Endothelial cell of umbilical vein (primary cell): ENCODE measurements around the gene ST6GALNAC3. TPM values are rescaled to one million over a fixed set of nuclear protein-coding genes. Genes with fewer than 3 reads are reported as not detected.

ENCODE experiments used
- BruUV-seq: library from RNA; stranded (reverse); fragments of 400-500 nt; replicated peaks from 2 replicates; lab custom pipeline; 2021; lab: Mats Ljungman, UMichigan
- CTCF ChIA-PET: fragments of 300-600, 350-600 bp; sonication (Branson Sonifier 250); formaldehyde crosslinking; loops from one replicate; lab custom pipeline; 2021; ENCODE audit warnings: antibody characterized with exemption, inconsistent platforms; lab: Charles Lee
- POLR2A ChIA-PET: fragments of 300-600, 350-600 bp; sonication (Branson Sonifier 250); formaldehyde crosslinking; loops from one replicate; lab custom pipeline; 2021; ENCODE audit warnings: antibody characterized with exemption, inconsistent platforms; lab: Charles Lee
- DNase-seq: peaks from one replicate; pipeline ENCODE4 v3.0.0-alpha.2; 2011; ENCODE audit warnings: low read depth, low spot score
- FAIRE-seq: peaks from 2 replicates; lab custom pipeline; 2011; peaks lifted over from hg19 to GRCh38; lab: Jason Lieb, UNC
- H2AFZ ChIP-seq: 2 replicates; pipeline ENCODE4 v1.6.0; 2012; ENCODE audit warnings: low read depth, low read length, control low read depth, inconsistent platforms
- H3K27ac ChIP-seq: 2 replicates; pipeline ENCODE4 v1.5.1; 2011; ENCODE audit warnings: low read depth, mild to moderate bottlenecking, control low read depth, low read length, moderate library complexity; ENCODE audit not compliant: insufficient read depth
- H3K27me3 ChIP-seq, 2 experiments: 2 replicates each; pipeline versions ENCODE4 v1.6.0 to v1.6.1; 2011; ENCODE audit warnings: low read length in 2 of 2, mixed read lengths in 1 of 2; ENCODE audit not compliant: control insufficient read depth in 2 of 2, insufficient read depth in 2 of 2
- H3K36me3 ChIP-seq, 2 experiments: 2 replicates in 1 of 2; 3 replicates in 1 of 2; pipeline ENCODE4 v1.5.1; 2011; ENCODE audit warnings: low read length in 2 of 2, mild to moderate bottlenecking in 1 of 2, moderate library complexity in 1 of 2; ENCODE audit not compliant: control insufficient read depth in 2 of 2, insufficient read depth in 2 of 2; ENCODE audit errors: extremely low read depth in 1 of 2
- H3K4me1 ChIP-seq: 3 replicates; pipeline ENCODE4 v1.5.1; 2011; ENCODE audit warnings: mild to moderate bottlenecking, low read length; ENCODE audit not compliant: control insufficient read depth, insufficient read depth; ENCODE audit errors: extremely low read depth
- H3K4me2 ChIP-seq: 2 replicates; pipeline ENCODE4 v1.6.1; 2011; ENCODE audit warnings: low read length, control low read depth, mixed read lengths; ENCODE audit not compliant: insufficient read depth
- H3K4me3 ChIP-seq, 3 experiments: fragments of 200-600 bp in 1 of 3; sonication (generic), shearing (Covaris generic) in 1 of 3; replicated peaks in 1 of 3; 2 replicates each; pipeline ENCODE4 v1.5.1; 2011 to 2016; ENCODE audit warnings: control low read depth in 3 of 3, low read length in 3 of 3, mild to moderate bottlenecking in 2 of 3, inconsistent platforms in 1 of 3, low read depth in 1 of 3, moderate library complexity in 1 of 3; ENCODE audit not compliant: insufficient read depth in 1 of 3
- H3K79me2 ChIP-seq: 2 replicates; pipeline ENCODE4 v1.6.0; 2012; ENCODE audit warnings: low read length, inconsistent platforms; ENCODE audit not compliant: control insufficient read depth, insufficient read depth
- H3K9ac ChIP-seq: replicated peaks from 2 replicates; pipeline ENCODE3; 2011; ENCODE audit warnings: low read length, control low read depth; ENCODE audit not compliant: insufficient read depth; ENCODE audit errors: extremely low read depth
- H3K9me1 ChIP-seq: replicated peaks from 3 replicates; pipeline ENCODE4 v1.6.0; 2011; ENCODE audit warnings: mild to moderate bottlenecking, low read length; ENCODE audit not compliant: control insufficient read depth, insufficient read depth; ENCODE audit errors: extremely low read depth
- H3K9me3 ChIP-seq: replicated peaks from 2 replicates; pipeline ENCODE4 v1.5.1; 2012; ENCODE audit warnings: low read length, inconsistent platforms; ENCODE audit not compliant: control insufficient read depth, insufficient read depth
- H4K20me1 ChIP-seq: replicated peaks from 2 replicates; pipeline ENCODE3; 2011; ENCODE audit warnings: mild to moderate bottlenecking, low read length; ENCODE audit not compliant: control insufficient read depth, insufficient read depth; ENCODE audit errors: extremely low read depth
- CTCF ChIP-seq, 2 donors: IDR thresholded peaks; 1 replicate in 1 of 2; 2 replicates in 1 of 2; pipeline ENCODE4 v1.5.1; 2011; ENCODE audit warnings: low read length in 2 of 2, mild to moderate bottlenecking in 2 of 2, moderate library complexity in 2 of 2, control low read depth in 1 of 2, inconsistent platforms in 1 of 2, low read depth in 1 of 2; ENCODE audit not compliant: insufficient read depth in 1 of 2; ENCODE audit errors: extremely low read depth in 1 of 2
- EZH2 ChIP-seq: IDR thresholded peaks from 2 replicates; pipeline ENCODE4 v1.6.1; 2012; ENCODE audit warnings: borderline replicate concordance, low read depth, mild to moderate bottlenecking, moderate library complexity, low read length, inconsistent platforms; ENCODE audit not compliant: severe bottlenecking
- FOS ChIP-seq: IDR thresholded peaks from 2 replicates; pipeline ENCODE4 v1.6.1; 2011; ENCODE audit warnings: mild to moderate bottlenecking, low read length, moderate library complexity, borderline replicate concordance; ENCODE audit not compliant: insufficient read depth
- GATA2 ChIP-seq: IDR thresholded peaks from 2 replicates; pipeline ENCODE4 v1.7.0; 2011; ENCODE audit warnings: low read depth, mild to moderate bottlenecking, moderate library complexity, mixed read lengths, low read length; ENCODE audit not compliant: insufficient read length, insufficient read depth
- JUN ChIP-seq: IDR thresholded peaks from 2 replicates; pipeline ENCODE4 v1.6.1; 2011; ENCODE audit warnings: borderline replicate concordance, low read depth; ENCODE audit not compliant: insufficient read length, insufficient read depth
- MAX ChIP-seq: IDR thresholded peaks from 2 replicates; pipeline ENCODE4 v1.6.1; 2011; ENCODE audit not compliant: insufficient read depth, insufficient read length
- MYC ChIP-seq: IDR thresholded peaks from one replicate; pipeline ENCODE4 v1.6.1; 2011; ENCODE audit warnings: mild to moderate bottlenecking, low read depth, low read length
- POLR2A ChIP-seq: IDR thresholded peaks from 2 replicates; pipeline ENCODE4 v1.6.1; 2012; ENCODE audit warnings: low read depth, mild to moderate bottlenecking, control low read depth, low read length
- POLR2AphosphoS5 ChIP-seq: IDR thresholded peaks from 2 replicates; pipeline ENCODE4 v1.6.1; 2012; ENCODE audit warnings: low read depth, mild to moderate bottlenecking, control low read depth, low read length, moderate library complexity; ENCODE audit not compliant: insufficient read depth
- dilution Hi-C: fragments of 300-500 bp; cut with MboI; formaldehyde crosslinking; loops from one replicate; pipeline ENCODE4 v1.15.0; 2019; ENCODE audit warnings: low sequenced_read_pairs; ENCODE audit not compliant: extremely low pct_ligation_motif_present
- intact Hi-C: fragments of 100-400 bp; cut with micrococcal nuclease; formaldehyde crosslinking; loops from one replicate; pipeline ENCODE4 v1.10.0; 2022
- polyA plus RNA-seq, 4 experiments: library from polyadenylated mRNA; depleted of rRNA in 3 of 4; stranded (reverse) in 3 of 4; unstranded in 1 of 4; fragments of >200 nt; gene quantifications; 2 replicates each; pipeline versions ENCODE4 v1.2.1 to v1.2.3, GENCODE V29; 2011 to 2012; ENCODE audit warnings: missing spikeins in 1 of 4
- total RNA-seq: library from RNA; stranded (reverse); gene quantifications from 2 replicates; pipeline ENCODE4 v1.2.3, GENCODE V29; 2021

ST6GALNAC3 gene
- total and polyA plus RNA-seq, 2 donors (not counting 3 experiments of a cell fraction or from before 2014, with no cell fraction given) = 7.6 to 48.3 TPM

GRCh38 chr1:76337542-76338219 lies 263.1 kb downstream of the ST6GALNAC3 start:
- H3K27ac ChIP-seq = no peak overlapping the region
- dilution Hi-C loops (no loop called here), intact Hi-C loops (loop anchor here (10.0 kb wide), 1 partner anchor 433 kb away; no protein-coding TSS in a partner anchor)
- H3K79me2 ChIP-seq = no peaks in the 10 kb centered on the region
- CTCF ChIA-PET = no interaction called here
- POLR2A ChIA-PET = no interaction called here
- H3K36me3 ChIP-seq = no peaks in the 10 kb centered on the region
- TF ChIP-seq MYC (no peak), MAX (no peak), GATA2 (no peak), FOS (no peak), CTCF (IDR thresholded peaks at IDR 0.05; ENCODE audit: extremely low read depth in 1 of 2, insufficient read depth in 1 of 2, low read depth in 1 of 2, low read length in 2 of 2) (no peak), JUN (no peak), POLR2AphosphoS5 (no peak), POLR2A (no peak), EZH2 (no peak)
- H3K4me3 ChIP-seq = no peak overlapping the region
- no peak overlapping the region for H3K9ac ChIP-seq
- H4K20me1 ChIP-seq = no peaks in the 10 kb centered on the region
- no peaks in the 10 kb centered on the region for H3K4me1 ChIP-seq
- BruUV-seq = no TSS peak
- H3K27me3 ChIP-seq = no peaks in the 10 kb centered on the region
- H3K9me3 ChIP-seq = no peaks in the 10 kb centered on the region
- FAIRE-seq (no peak), DNase-seq (no peak)
- no peak overlapping the region for H2AFZ ChIP-seq
- H3K4me2 ChIP-seq = no peak overlapping the region
- no peaks in the 10 kb centered on the region for H3K9me1 ChIP-seq
